Subcutaneous adipose tissue (tissue), 4 donors: Measurements from ENCODE around the gene SERPINB12. TPM values are rescaled to one million over a fixed set of nuclear protein-coding genes. Genes with fewer than 3 reads are reported as not detected.

Experiments used
- CTCF ChIP-seq: fragments of 450-650 bp; IDR thresholded peaks from one replicate; pipeline ENCODE4 v1.5.1; 2016; ENCODE audit warnings: low read depth, mild to moderate bottlenecking, control low read depth, antibody characterized with exemption, moderate library complexity
- total RNA-seq, 4 donors: library from RNA; depleted of rRNA; stranded (reverse); fragments of >200 nt; gene quantifications; one replicate each; pipeline ENCODE4 v1.1.0, GENCODE V29; 2016

The SERPINB12 gene
- total RNA-seq, 4 donors from 2014 or later = not detected

- no peak for TF ChIP-seq CTCF
These were observed 9.6 kb downstream of the SERPINB12 start for GRCh38 chr18:63551769-63552168.

GRCh38 chr18:63552581-63552980 lies 10.4 kb downstream of the SERPINB12 start:
- no peak for TF ChIP-seq CTCF

GRCh38 chr18:63553081-63553480 lies 10.9 kb downstream of the SERPINB12 start:
- TF ChIP-seq CTCF = no peak

- no peak for TF ChIP-seq CTCF
These were observed 17.7 kb downstream of the SERPINB12 start for GRCh38 chr18:63559567-63560491.

- no peak for TF ChIP-seq CTCF
These were observed 20.1 kb downstream of the SERPINB12 start for GRCh38 chr18:63562284-63562683.

GRCh38 chr18:63564021-63564420 lies 21.9 kb downstream of the SERPINB12 start:
- TF ChIP-seq CTCF = no peak

GRCh38 chr18:63564561-63564960 lies 22.4 kb downstream of the SERPINB12 start:
- no peak for TF ChIP-seq CTCF
